SK-N-SH treated with all-trans-retinoic acid at 6 μM for 48 hours (cell line): ENCODE data around the gene CTCFL.

Experiments
- ATAC-seq: fragments of 200-7000 bp; cut with Tn5 transposase; 3 replicates; pipeline ENCODE4 v1.9.1; 2020; ENCODE audit warnings: mild to moderate bottlenecking, moderate library complexity
- BACH2 ChIP-seq: fragments of 250-450 bp; sonication (Bioruptor Pico); IDR thresholded peaks from 2 replicates; pipeline ENCODE4 v1.9.0; 2021; ENCODE audit warnings: mild to moderate bottlenecking, borderline replicate concordance
- CSDC2 ChIP-seq: fragments of 250-450 bp; sonication (Bioruptor Pico); IDR thresholded peaks from 2 replicates; pipeline ENCODE4 v1.5.0; 2020; ENCODE audit warnings: mild to moderate bottlenecking, moderate library complexity
- ESRRG ChIP-seq: fragments of 250-450 bp; sonication (Bioruptor Pico); IDR thresholded peaks from 2 replicates; pipeline ENCODE4 v1.6.1; 2021; ENCODE audit warnings: mild to moderate bottlenecking
- GLIS3 ChIP-seq: fragments of 250-450 bp; sonication (Bioruptor Pico); IDR thresholded peaks from 2 replicates; pipeline ENCODE4 v1.5.0; 2020; ENCODE audit warnings: mild to moderate bottlenecking, moderate library complexity
- ISL1 ChIP-seq: fragments of 250-450 bp; sonication (Bioruptor Pico); IDR thresholded peaks from 2 replicates; pipeline ENCODE4 v2.1.2; 2022; ENCODE audit warnings: mild to moderate bottlenecking, moderate library complexity
- OSR1 ChIP-seq: fragments of 250-450 bp; sonication (Bioruptor Pico); IDR thresholded peaks from 2 replicates; pipeline ENCODE4 v1.8.0; 2022; ENCODE audit warnings: moderate library complexity, mild to moderate bottlenecking, inconsistent platforms
- PPARA ChIP-seq: fragments of 250-450 bp; sonication (Bioruptor Pico); IDR thresholded peaks from 2 replicates; pipeline ENCODE4 v1.5.0; 2020; ENCODE audit warnings: mild to moderate bottlenecking, borderline replicate concordance
- RARB ChIP-seq: fragments of 250-450 bp; sonication (Bioruptor Pico); IDR thresholded peaks from 2 replicates; pipeline ENCODE4 v1.8.0; 2021; ENCODE audit warnings: mild to moderate bottlenecking, moderate library complexity
- SNAI2 ChIP-seq: fragments of 250-450 bp; sonication (Bioruptor Pico); IDR thresholded peaks from 2 replicates; pipeline ENCODE4 v1.5.0; 2020; ENCODE audit warnings: mild to moderate bottlenecking, moderate library complexity
- TCF4 ChIP-seq: fragments of 250-450 bp; sonication (Bioruptor Pico); IDR thresholded peaks from 2 replicates; pipeline ENCODE4 v1.8.0; 2021; ENCODE audit warnings: mild to moderate bottlenecking, moderate library complexity, borderline replicate concordance
- TOX ChIP-seq: fragments of 250-450 bp; sonication (Bioruptor Pico); IDR thresholded peaks from 2 replicates; pipeline ENCODE4 v1.8.0; 2021; ENCODE audit warnings: mild to moderate bottlenecking, moderate library complexity, borderline replicate concordance
- ZFP3 ChIP-seq: fragments of 250-450 bp; sonication (Bioruptor Pico); IDR thresholded peaks from 2 replicates; pipeline ENCODE4 v1.5.0; 2020; ENCODE audit warnings: mild to moderate bottlenecking, moderate library complexity
- ZFP30 ChIP-seq: fragments of 450-650 bp; formaldehyde crosslinking; IDR thresholded peaks from 2 replicates; pipeline ENCODE4 v1.5.0; 2022; ENCODE audit warnings: mild to moderate bottlenecking, moderate library complexity
- ZNF565 ChIP-seq: fragments of 450-650 bp; formaldehyde crosslinking; conservative IDR thresholded peaks from 2 replicates; pipeline ENCODE4 v1.5.0; 2020; ENCODE audit warnings: low read depth, mild to moderate bottlenecking, moderate library complexity
- ZNF70 ChIP-seq: fragments of 450-650 bp; formaldehyde crosslinking; IDR thresholded peaks from 2 replicates; pipeline ENCODE4 v1.5.0; 2020; ENCODE audit warnings: mild to moderate bottlenecking, moderate library complexity
- ZNF8 ChIP-seq: fragments of 450-650 bp; formaldehyde crosslinking; IDR thresholded peaks from 2 replicates; pipeline ENCODE4 v1.5.0; 2020; ENCODE audit warnings: mild to moderate bottlenecking, moderate library complexity
- TF ChIP-seq, protein P1 (sequence below): fragments of 250-450 bp; sonication (Bioruptor Pico); IDR thresholded peaks from 2 replicates; pipeline ENCODE4 v1.8.0; 2021; ENCODE audit warnings: low read depth, mild to moderate bottlenecking, moderate library complexity, borderline replicate concordance
- TF ChIP-seq, protein P2 (sequence below): fragments of 250-450 bp; sonication (Bioruptor Pico); IDR thresholded peaks from 2 replicates; pipeline ENCODE4 v1.5.1; 2020; ENCODE audit warnings: low read depth, mild to moderate bottlenecking, moderate library complexity
- TF ChIP-seq, protein P3 (sequence below): fragments of 250-450 bp; sonication (Bioruptor Pico); IDR thresholded peaks from 2 replicates; pipeline ENCODE4 v1.5.0; 2020; ENCODE audit warnings: mild to moderate bottlenecking, moderate library complexity
- TF ChIP-seq, protein P4 (sequence below): fragments of 250-450 bp; sonication (Bioruptor Pico); IDR thresholded peaks from 2 replicates; pipeline ENCODE4 v1.5.1; 2021; ENCODE audit warnings: mild to moderate bottlenecking, moderate library complexity

CTCFL gene

DNA sequence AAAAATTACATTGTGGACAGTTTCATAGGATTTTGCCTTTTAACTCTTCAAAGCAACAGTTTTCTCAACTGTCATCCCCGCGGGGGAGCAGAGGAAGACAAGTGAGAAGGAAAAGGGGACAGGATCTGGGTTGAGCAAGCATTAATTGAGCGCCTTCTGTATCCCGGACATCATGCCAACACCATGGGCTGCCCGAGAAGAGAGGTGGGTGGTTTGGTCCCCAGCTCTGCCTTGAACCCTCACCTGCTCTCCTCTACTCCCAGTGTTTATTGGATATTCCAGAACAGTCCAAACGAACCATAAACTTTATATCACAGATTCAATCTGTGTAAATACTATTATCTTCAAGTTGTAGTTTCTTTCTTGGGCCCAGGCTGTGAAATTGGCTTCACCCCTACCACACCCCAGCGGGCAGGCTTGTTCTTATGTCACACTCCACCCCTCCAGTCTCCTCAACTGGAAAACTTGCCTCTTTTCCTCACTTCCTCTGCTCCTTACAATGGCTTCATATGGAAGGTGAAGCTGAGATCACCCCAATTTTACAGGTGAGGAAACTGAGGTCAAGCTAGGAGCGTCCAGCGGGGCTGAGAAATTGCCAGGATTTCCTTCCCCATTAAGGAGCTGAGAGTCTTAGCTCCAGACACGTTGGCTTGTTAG, 42.0 kb upstream of the CTCFL start:
- no peak for TF ChIP-seq ESRRG (CRISPR knock-in tag)
- no peak for TF ChIP-seq OSR1 (CRISPR knock-in tag)
- ATAC-seq, result no peak

DNA sequence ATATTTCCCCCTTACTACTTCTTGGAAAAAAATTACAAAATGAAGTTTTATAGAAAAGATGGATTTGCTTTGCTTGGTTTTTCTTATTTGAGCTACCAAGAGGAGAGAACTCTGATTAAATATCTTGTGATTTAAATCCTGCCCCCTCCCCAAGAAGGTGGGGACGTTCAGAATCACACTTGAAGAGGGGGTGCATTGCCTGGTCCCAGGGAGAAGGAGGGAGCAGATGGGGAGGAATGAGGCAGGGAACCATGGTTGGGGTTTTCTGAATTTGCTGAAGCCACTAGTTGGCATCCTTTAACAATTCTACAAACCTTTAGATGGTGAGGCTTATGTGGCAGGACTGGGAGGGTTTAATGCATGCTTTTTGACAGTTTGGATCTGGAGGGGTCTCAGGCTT, 41.5 kb upstream of the CTCFL start:
- no peak for ATAC-seq
- TF ChIP-seq RARB (CRISPR knock-in tag), result no peak
- TF ChIP-seq, all 23 proteins: peak for 0

DNA sequence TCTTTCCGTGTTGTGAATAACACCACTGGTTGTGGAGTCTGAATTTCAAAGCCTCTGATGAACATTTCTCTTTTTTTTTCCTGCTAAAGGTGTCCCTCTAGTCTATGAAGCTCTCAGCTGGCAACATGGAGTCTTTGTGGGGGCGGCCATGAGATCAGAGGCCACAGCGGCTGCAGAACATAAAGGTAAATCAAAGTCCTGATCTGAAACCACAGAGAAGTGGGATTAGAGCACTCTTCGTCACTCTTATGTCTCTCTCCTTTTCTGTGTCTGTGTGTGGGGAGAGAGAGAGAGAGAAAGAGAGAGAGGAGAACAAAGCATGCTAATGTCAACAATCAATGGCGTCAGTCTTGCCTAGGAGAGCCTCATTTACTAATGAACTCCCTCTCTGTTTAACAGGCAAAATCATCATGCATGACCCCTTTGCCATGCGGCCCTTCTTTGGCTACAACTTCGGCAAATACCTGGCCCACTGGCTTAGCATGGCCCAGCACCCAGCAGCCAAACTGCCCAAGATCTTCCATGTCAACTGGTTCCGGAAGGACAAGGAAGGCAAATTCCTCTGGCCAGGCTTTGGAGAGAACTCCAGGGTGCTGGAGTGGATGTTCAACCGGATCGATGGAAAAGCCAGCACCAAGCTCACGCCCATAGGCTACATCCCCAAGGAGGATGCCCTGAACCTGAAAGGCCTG, 40.2 kb upstream of the CTCFL start:
- TF ChIP-seq TOX (CRISPR knock-in tag) (no peak), ZFP3 (CRISPR knock-in tag) (no peak), GLIS3 (CRISPR knock-in tag) (no peak), ZNF565 (CRISPR knock-in tag) (no peak), ZFP30 (CRISPR knock-in tag) (no peak), ESRRG (CRISPR knock-in tag) (no peak), RARB (CRISPR knock-in tag) (no peak)
- TF ChIP-seq, protein P1, sequence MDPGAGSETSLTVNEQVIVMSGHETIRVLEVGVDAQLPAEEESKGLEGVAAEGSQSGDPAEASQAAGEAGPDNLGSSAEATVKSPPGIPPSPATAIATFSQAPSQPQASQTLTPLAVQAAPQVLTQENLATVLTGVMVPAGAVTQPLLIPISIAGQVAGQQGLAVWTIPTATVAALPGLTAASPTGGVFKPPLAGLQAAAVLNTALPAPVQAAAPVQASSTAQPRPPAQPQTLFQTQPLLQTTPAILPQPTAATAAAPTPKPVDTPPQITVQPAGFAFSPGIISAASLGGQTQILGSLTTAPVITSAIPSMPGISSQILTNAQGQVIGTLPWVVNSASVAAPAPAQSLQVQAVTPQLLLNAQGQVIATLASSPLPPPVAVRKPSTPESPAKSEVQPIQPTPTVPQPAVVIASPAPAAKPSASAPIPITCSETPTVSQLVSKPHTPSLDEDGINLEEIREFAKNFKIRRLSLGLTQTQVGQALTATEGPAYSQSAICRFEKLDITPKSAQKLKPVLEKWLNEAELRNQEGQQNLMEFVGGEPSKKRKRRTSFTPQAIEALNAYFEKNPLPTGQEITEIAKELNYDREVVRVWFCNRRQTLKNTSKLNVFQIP (CRISPR knock-in tag), result no peak
- no peak for ATAC-seq

DNA sequence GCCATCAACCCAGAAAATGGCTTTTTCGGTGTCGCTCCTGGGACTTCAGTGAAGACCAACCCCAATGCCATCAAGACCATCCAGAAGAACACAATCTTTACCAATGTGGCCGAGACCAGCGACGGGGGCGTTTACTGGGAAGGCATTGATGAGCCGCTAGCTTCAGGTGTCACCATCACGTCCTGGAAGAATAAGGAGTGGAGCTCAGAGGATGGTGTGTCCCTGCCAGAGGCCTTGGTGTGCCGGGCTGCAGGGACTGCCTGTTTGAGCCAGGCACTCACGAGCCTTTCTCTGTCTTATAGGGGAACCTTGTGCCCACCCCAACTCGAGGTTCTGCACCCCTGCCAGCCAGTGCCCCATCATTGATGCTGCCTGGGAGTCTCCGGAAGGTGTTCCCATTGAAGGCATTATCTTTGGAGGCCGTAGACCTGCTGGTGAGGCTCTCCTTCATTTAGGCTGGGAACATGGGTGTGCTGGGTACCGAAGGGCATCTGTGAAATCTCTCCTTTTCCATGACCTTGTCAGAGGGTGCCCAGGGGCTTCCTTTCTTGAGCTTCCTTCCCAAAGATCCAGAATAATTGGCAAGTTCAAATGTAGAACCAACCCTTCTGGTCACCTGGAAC, 39.4 kb upstream of the CTCFL start:
- TF ChIP-seq ZFP3 (CRISPR knock-in tag) (no peak), ESRRG (CRISPR knock-in tag) (no peak), SNAI2 (CRISPR knock-in tag) (no peak), ZFP30 (CRISPR knock-in tag) (no peak), OSR1 (CRISPR knock-in tag) (no peak), BACH2 (CRISPR knock-in tag) (no peak), CSDC2 (CRISPR knock-in tag) (no peak), ZNF565 (CRISPR knock-in tag) (no peak), GLIS3 (CRISPR knock-in tag) (no peak), ZNF70 (CRISPR knock-in tag) (no peak), ISL1 (CRISPR knock-in tag) (no peak), TCF4 (no peak), ZNF8 (CRISPR knock-in tag) (no peak), PPARA (no peak), RARB (CRISPR knock-in tag) (no peak)
- TF ChIP-seq, protein P2, sequence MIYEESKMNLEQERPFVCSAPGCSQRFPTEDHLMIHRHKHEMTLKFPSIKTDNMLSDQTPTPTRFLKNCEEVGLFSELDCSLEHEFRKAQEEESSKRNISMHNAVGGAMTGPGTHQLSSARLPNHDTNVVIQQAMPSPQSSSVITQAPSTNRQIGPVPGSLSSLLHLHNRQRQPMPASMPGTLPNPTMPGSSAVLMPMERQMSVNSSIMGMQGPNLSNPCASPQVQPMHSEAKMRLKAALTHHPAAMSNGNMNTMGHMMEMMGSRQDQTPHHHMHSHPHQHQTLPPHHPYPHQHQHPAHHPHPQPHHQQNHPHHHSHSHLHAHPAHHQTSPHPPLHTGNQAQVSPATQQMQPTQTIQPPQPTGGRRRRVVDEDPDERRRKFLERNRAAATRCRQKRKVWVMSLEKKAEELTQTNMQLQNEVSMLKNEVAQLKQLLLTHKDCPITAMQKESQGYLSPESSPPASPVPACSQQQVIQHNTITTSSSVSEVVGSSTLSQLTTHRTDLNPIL, result no peak
- TF ChIP-seq, protein P1 (CRISPR knock-in tag), result no peak
- TF ChIP-seq, protein P3, sequence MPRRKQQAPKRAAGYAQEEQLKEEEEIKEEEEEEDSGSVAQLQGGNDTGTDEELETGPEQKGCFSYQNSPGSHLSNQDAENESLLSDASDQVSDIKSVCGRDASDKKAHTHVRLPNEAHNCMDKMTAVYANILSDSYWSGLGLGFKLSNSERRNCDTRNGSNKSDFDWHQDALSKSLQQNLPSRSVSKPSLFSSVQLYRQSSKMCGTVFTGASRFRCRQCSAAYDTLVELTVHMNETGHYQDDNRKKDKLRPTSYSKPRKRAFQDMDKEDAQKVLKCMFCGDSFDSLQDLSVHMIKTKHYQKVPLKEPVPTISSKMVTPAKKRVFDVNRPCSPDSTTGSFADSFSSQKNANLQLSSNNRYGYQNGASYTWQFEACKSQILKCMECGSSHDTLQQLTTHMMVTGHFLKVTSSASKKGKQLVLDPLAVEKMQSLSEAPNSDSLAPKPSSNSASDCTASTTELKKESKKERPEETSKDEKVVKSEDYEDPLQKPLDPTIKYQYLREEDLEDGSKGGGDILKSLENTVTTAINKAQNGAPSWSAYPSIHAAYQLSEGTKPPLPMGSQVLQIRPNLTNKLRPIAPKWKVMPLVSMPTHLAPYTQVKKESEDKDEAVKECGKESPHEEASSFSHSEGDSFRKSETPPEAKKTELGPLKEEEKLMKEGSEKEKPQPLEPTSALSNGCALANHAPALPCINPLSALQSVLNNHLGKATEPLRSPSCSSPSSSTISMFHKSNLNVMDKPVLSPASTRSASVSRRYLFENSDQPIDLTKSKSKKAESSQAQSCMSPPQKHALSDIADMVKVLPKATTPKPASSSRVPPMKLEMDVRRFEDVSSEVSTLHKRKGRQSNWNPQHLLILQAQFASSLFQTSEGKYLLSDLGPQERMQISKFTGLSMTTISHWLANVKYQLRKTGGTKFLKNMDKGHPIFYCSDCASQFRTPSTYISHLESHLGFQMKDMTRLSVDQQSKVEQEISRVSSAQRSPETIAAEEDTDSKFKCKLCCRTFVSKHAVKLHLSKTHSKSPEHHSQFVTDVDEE (CRISPR knock-in tag), result no peak
- TF ChIP-seq, protein P4, sequence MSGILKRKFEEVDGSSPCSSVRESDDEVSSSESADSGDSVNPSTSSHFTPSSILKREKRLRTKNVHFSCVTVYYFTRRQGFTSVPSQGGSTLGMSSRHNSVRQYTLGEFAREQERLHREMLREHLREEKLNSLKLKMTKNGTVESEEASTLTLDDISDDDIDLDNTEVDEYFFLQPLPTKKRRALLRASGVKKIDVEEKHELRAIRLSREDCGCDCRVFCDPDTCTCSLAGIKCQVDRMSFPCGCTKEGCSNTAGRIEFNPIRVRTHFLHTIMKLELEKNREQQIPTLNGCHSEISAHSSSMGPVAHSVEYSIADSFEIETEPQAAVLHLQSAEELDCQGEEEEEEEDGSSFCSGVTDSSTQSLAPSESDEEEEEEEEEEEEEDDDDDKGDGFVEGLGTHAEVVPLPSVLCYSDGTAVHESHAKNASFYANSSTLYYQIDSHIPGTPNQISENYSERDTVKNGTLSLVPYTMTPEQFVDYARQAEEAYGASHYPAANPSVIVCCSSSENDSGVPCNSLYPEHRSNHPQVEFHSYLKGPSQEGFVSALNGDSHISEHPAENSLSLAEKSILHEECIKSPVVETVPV (CRISPR knock-in tag), result no peak
- ATAC-seq, result no peak
